Measurements from ENCODE around the gene KIAA0232.
A peak's percentile ranks its signal among the peaks of the same experiment; 100 is the strongest.
"Not testable (repeated sequence)": the region's sequence is repeated elsewhere in the genome, so short reads cannot be mapped to it uniquely, and the experiment has no call there.

Gene KIAA0232

GRCh38 chr4:6886886-6887285 lies 104.4 kb downstream of the KIAA0232 start:
- DNase-seq: no peak

- peak; percentile 58 to 72 (median 62) for DNase-seq
Observed at GRCh38 chr4:6887591-6888371, 105.3 kb downstream of the KIAA0232 start.

- no peak for DNase-seq
Observed at GRCh38 chr4:6888506-6889071, 106.1 kb downstream of the KIAA0232 start.

- DNase-seq: no peak
Observed at GRCh38 chr4:6889101-6889735, 106.7 kb downstream of the KIAA0232 start.

GRCh38 chr4:6889736-6890324 lies 107.3 kb downstream of the KIAA0232 start:
- DNase-seq: no peak

- DNase-seq: no peak
Observed at GRCh38 chr4:6890358-6890757, 107.8 kb downstream of the KIAA0232 start.

- not testable (repeated sequence) for DNase-seq
Observed at GRCh38 chr4:6890971-6891370, 108.4 kb downstream of the KIAA0232 start.

GRCh38 chr4:6891436-6892170 lies 109.1 kb downstream of the KIAA0232 start:
- peak; percentile 59 to 70 (median 66) for DNase-seq

GRCh38 chr4:6892190-6892908 lies 109.8 kb downstream of the KIAA0232 start:
- DNase-seq: peak; percentile 75 to 82 (median 77)

GRCh38 chr4:6892909-6893202 lies 110.3 kb downstream of the KIAA0232 start:
- no peak for DNase-seq

- peak; percentile 64 to 78 (median 73) for DNase-seq
Observed at GRCh38 chr4:6893449-6894085, 111.0 kb downstream of the KIAA0232 start.

- DNase-seq: no peak
Observed at GRCh38 chr4:6894086-6894478, 111.6 kb downstream of the KIAA0232 start.

GRCh38 chr4:6894528-6895498 lies 112.3 kb downstream of the KIAA0232 start:
- DNase-seq: no peak

GRCh38 chr4:6896035-6896434 lies 113.5 kb downstream of the KIAA0232 start:
- no peak for DNase-seq

- no peak for DNase-seq
Observed at GRCh38 chr4:6898763-6899162, 116.2 kb downstream of the KIAA0232 start.

GRCh38 chr4:6900181-6900812 lies 117.8 kb downstream of the KIAA0232 start:
- DNase-seq: no peak

- DNase-seq: no peak
Observed at GRCh38 chr4:6900956-6901355, 118.4 kb downstream of the KIAA0232 start.

- no peak for DNase-seq
Observed at GRCh38 chr4:6901669-6902317, 119.3 kb downstream of the KIAA0232 start.

- DNase-seq: no peak
Observed at GRCh38 chr4:6902318-6903042, 120.0 kb downstream of the KIAA0232 start.
